Upper lobe of right lung (tissue), 1 donor: ENCODE measurements around the gene CLMP. TPM values are rescaled to one million over a fixed set of nuclear protein-coding genes. Genes with fewer than 3 reads are reported as not detected.

Experiments used
- ATAC-seq: fragments of 200-7000 bp; cut with Tn5 transposase; one replicate; pipeline ENCODE4 v1.9.1; 2020; ENCODE audit warnings: mild to moderate bottlenecking, moderate library complexity
- DNase-seq: peaks from one replicate; pipeline ENCODE4 v3.0.0-alpha.2; 2020
- H3K27ac ChIP-seq: fragments of 200-600 bp; one replicate; pipeline ENCODE4 v1.8.0; 2022
- H3K27me3 ChIP-seq: fragments of 200-600 bp; one replicate; pipeline ENCODE4 v1.8.0; 2022; ENCODE audit warnings: mild to moderate bottlenecking
- H3K36me3 ChIP-seq: fragments of 200-600 bp; one replicate; pipeline ENCODE4 v1.8.0; 2022
- H3K4me1 ChIP-seq: fragments of 200-600 bp; one replicate; pipeline ENCODE4 v1.8.0; 2022
- H3K4me3 ChIP-seq: fragments of 200-600 bp; one replicate; pipeline ENCODE4 v1.8.0; 2022; ENCODE audit warnings: mild to moderate bottlenecking
- H3K9me3 ChIP-seq: fragments of 200-600 bp; one replicate; pipeline ENCODE4 v1.8.0; 2022
- CTCF ChIP-seq: fragments of 200-600 bp; IDR thresholded peaks from one replicate; pipeline ENCODE4 v1.8.0; 2022; ENCODE audit warnings: antibody characterized with exemption
- intact Hi-C: fragments of 100-400 bp; cut with DNase I; formaldehyde crosslinking; loops from one replicate; pipeline ENCODE4 v1.11.0; 2022
- total RNA-seq: library from RNA; stranded (reverse); fragmentation: NEBNext Ultra II Directional; extraction: Animal tissue kit (Norgen Biotek cat#: 25700); gene quantifications from one replicate; pipeline ENCODE4 v1.2.1, GENCODE V29; 2021
- donor health status: DM: no; HTN: yes; CAD: no; lungs with severe emphysema.

Gene CLMP
- total RNA-seq, 1 donor from 2014 or later, result 17.6 TPM

GRCh38 chr11:123238297-123238696, 43.2 kb upstream of the CLMP start:
- no peak for TF ChIP-seq CTCF
- H3K27me3 ChIP-seq, result no peaks in the 10 kb centered on the region
- H3K4me3 ChIP-seq, result no peak overlapping the region
- H3K36me3 ChIP-seq, result no peaks in the 10 kb centered on the region
- peak; percentile 75 for ATAC-seq
- intact Hi-C loops, result no loop called here
- H3K9me3 ChIP-seq, result no peaks in the 10 kb centered on the region
- H3K27ac ChIP-seq, result no peak overlapping the region
- H3K4me1 ChIP-seq, result no peaks in the 10 kb centered on the region
- DNase-seq, result no peak

- no peak overlapping the region for H3K4me3 ChIP-seq
- no peak overlapping the region for H3K27ac ChIP-seq
- intact Hi-C loops, result no loop called here
- H3K36me3 ChIP-seq, result no peaks in the 10 kb centered on the region
- H3K4me1 ChIP-seq, result no peaks in the 10 kb centered on the region
- TF ChIP-seq CTCF, result no peak
- DNase-seq (no peak), ATAC-seq (no peak)
- no peaks in the 10 kb centered on the region for H3K27me3 ChIP-seq
- H3K9me3 ChIP-seq, result no peaks in the 10 kb centered on the region
Observed at GRCh38 chr11:123236879-123237278, 41.8 kb upstream of the CLMP start.

- intact Hi-C loops, result no loop called here
- Histone ChIP-seq H3K4me3 (no peak overlapping the region), H3K27ac (peak overlapping the region; percentile 32)
Observed at GRCh38 chr11:123235656-123236261, 40.7 kb upstream of the CLMP start.

GRCh38 chr11:123235117-123235655, 40.1 kb upstream of the CLMP start:
- DNase-seq, result no peak

More at GRCh38 chr11:123235656-123236261, 40.7 kb upstream of the CLMP start:
- no peaks in the 10 kb centered on the region for H3K4me1 ChIP-seq
- no peaks in the 10 kb centered on the region for H3K27me3 ChIP-seq
- DNase-seq (no peak), ATAC-seq (no peak)
- no peak for TF ChIP-seq CTCF
- no peaks in the 10 kb centered on the region for H3K9me3 ChIP-seq
- H3K36me3 ChIP-seq, result no peaks in the 10 kb centered on the region

GRCh38 chr11:123233975-123234334, 38.9 kb upstream of the CLMP start:
- Histone ChIP-seq H3K4me3 (no peak overlapping the region), H3K27me3 (no peaks in the 10 kb centered on the region), H3K4me1 (no peaks in the 10 kb centered on the region), H3K9me3 (no peaks in the 10 kb centered on the region), H3K27ac (no peak overlapping the region), H3K36me3 (no peaks in the 10 kb centered on the region)
- DNase-seq, result no peak
- TF ChIP-seq CTCF, result no peak
- no peak for ATAC-seq
- intact Hi-C loops, result no loop called here

More at GRCh38 chr11:123235117-123235655, 40.1 kb upstream of the CLMP start:
- Histone ChIP-seq H3K27ac (peak overlapping the region; percentile 32), H3K4me3 (no peak overlapping the region), H3K27me3 (no peaks in the 10 kb centered on the region), H3K9me3 (no peaks in the 10 kb centered on the region), H3K36me3 (no peaks in the 10 kb centered on the region), H3K4me1 (no peaks in the 10 kb centered on the region)
- intact Hi-C loops, result no loop called here
- ATAC-seq, result no peak
- peak; percentile 47 for TF ChIP-seq CTCF
